Peyer's patch (tissue), 4 donors: ENCODE results near the gene MKRN3.

Source experiments
- POLR2A ChIP-seq, 2 donors: fragments of 450-650 bp; IDR thresholded peaks; one replicate each; pipeline ENCODE4 v1.5.1; 2017; ENCODE audit warnings: antibody characterized with exemption in 2 of 2, mild to moderate bottlenecking in 2 of 2, moderate library complexity in 2 of 2
- TF ChIP-seq, protein P1 (sequence below), 6 experiments: fragments of 450-650 bp in 4 of 6; fragments of 200-600 bp in 2 of 6; sonication (generic) in 1 of 6; IDR thresholded peaks; one replicate each; pipeline ENCODE4 v1.5.1; 2017 to 2019; ENCODE audit warnings: antibody characterized with exemption in 6 of 6, mild to moderate bottlenecking in 3 of 6, moderate library complexity in 1 of 6

DNA sequence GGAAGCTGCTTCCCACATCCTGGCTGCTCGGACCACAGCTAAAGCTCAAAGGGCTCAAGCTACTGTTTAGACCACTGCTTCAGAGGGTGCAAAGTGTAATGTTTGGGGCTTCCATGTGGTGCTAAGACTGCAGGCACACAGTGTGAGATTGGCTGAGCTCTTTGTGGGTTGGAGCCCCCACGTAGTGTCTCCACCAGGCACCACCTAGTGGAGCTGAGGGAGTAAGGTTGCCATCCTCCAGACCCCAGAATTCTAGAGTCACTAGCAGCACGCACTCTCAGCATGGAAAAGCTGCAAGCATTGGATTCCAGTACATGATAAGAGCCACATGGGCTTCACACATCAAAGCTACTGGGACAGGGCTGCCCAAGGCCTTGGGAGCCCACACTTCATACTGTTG is 9.3 kb downstream of the MKRN3 start:
- TF ChIP-seq POLR2A (IDR thresholded peaks at IDR 0.05): no peak
- TF ChIP-seq, protein P1, sequence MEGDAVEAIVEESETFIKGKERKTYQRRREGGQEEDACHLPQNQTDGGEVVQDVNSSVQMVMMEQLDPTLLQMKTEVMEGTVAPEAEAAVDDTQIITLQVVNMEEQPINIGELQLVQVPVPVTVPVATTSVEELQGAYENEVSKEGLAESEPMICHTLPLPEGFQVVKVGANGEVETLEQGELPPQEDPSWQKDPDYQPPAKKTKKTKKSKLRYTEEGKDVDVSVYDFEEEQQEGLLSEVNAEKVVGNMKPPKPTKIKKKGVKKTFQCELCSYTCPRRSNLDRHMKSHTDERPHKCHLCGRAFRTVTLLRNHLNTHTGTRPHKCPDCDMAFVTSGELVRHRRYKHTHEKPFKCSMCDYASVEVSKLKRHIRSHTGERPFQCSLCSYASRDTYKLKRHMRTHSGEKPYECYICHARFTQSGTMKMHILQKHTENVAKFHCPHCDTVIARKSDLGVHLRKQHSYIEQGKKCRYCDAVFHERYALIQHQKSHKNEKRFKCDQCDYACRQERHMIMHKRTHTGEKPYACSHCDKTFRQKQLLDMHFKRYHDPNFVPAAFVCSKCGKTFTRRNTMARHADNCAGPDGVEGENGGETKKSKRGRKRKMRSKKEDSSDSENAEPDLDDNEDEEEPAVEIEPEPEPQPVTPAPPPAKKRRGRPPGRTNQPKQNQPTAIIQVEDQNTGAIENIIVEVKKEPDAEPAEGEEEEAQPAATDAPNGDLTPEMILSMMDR (IDR thresholded peaks at IDR 0.05): no peak
